Nephron (organoid): Measurements from ENCODE around the gene SSBP2.

Source experiments
- H3K27ac Mint-ChIP-seq, 3 experiments: 2 replicates each; pipeline ENCODE4 v1.8.0; 2020; ENCODE audit warnings: mixed read lengths in 3 of 3, mild to moderate bottlenecking in 2 of 3, moderate library complexity in 1 of 3
- H3K27me3 Mint-ChIP-seq: 2 replicates; pipeline ENCODE4 v1.8.0; 2021; ENCODE audit warnings: low read depth, mild to moderate bottlenecking, moderate library complexity, mixed read lengths
- H3K36me3 Mint-ChIP-seq: 2 replicates; pipeline ENCODE4 v1.8.0; 2020; ENCODE audit warnings: low read depth, mixed read lengths
- H3K4me1 Mint-ChIP-seq: 2 replicates; pipeline ENCODE4 v1.8.0; 2020; ENCODE audit warnings: mixed read lengths
- H3K4me3 Mint-ChIP-seq, 3 experiments: 2 replicates each; pipeline ENCODE4 v1.8.0; 2020; ENCODE audit warnings: mild to moderate bottlenecking in 3 of 3, mixed read lengths in 3 of 3, moderate library complexity in 2 of 3
- H3K9me3 Mint-ChIP-seq: 2 replicates; pipeline ENCODE4 v1.8.0; 2020; ENCODE audit warnings: mixed read lengths
- TF ChIP-seq, protein P1 (sequence below), 3 experiments: fragments of 200-600 bp; sonication (generic); IDR thresholded peaks; one replicate each; pipeline ENCODE4 v1.5.0; 2021; ENCODE audit warnings: antibody characterized with exemption in 3 of 3; ENCODE audit not compliant: unreplicated experiment in 3 of 3

Gene SSBP2

DNA sequence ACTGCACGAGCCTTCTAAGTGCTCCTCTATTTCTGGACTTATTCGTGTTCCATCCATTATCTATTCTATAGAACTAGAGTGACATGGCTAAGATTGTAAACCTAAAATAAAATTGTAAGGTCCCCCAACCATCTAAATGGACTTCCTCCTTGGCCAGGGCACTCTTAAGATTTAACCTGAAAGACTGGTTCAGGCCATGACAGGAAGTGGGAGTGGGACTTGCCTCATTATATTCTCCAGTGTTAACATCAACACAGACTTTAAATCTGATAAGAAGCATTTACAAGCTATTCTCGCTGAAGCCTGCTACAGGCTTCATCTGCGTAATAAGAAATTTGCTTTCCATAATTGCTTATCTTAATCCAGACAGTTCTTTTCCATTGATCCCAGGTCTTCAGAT lies 117.0 kb downstream of the SSBP2 start:
- Mint-ChIP-seq H3K36me3 (peaks cover 24% of the 10 kb centered on the region), H3K9me3 (no peaks in the 10 kb centered on the region), H3K4me3 (no peak overlapping the region), H3K27me3 (no peaks in the 10 kb centered on the region), H3K4me1 (no peaks in the 10 kb centered on the region), H3K27ac (no peak overlapping the region)
- TF ChIP-seq, protein P1, sequence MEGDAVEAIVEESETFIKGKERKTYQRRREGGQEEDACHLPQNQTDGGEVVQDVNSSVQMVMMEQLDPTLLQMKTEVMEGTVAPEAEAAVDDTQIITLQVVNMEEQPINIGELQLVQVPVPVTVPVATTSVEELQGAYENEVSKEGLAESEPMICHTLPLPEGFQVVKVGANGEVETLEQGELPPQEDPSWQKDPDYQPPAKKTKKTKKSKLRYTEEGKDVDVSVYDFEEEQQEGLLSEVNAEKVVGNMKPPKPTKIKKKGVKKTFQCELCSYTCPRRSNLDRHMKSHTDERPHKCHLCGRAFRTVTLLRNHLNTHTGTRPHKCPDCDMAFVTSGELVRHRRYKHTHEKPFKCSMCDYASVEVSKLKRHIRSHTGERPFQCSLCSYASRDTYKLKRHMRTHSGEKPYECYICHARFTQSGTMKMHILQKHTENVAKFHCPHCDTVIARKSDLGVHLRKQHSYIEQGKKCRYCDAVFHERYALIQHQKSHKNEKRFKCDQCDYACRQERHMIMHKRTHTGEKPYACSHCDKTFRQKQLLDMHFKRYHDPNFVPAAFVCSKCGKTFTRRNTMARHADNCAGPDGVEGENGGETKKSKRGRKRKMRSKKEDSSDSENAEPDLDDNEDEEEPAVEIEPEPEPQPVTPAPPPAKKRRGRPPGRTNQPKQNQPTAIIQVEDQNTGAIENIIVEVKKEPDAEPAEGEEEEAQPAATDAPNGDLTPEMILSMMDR (IDR thresholded peaks at IDR 0.05; ENCODE audit: unreplicated experiment in 3 of 3) = no peak

- Mint-ChIP-seq H3K27me3 (no peaks in the 10 kb centered on the region), H3K9me3 (no peaks in the 10 kb centered on the region), H3K4me1 (no peaks in the 10 kb centered on the region), H3K27ac (no peak overlapping the region), H3K4me3 (no peak overlapping the region), H3K36me3 (peaks cover 28% of the 10 kb centered on the region)
- TF ChIP-seq, protein P1 (IDR thresholded peaks at IDR 0.05; ENCODE audit: unreplicated experiment in 3 of 3) = no peak
These were observed 117.4 kb downstream of the SSBP2 start for GRCh38 chr5:81633471-81633870.

GRCh38 chr5:81632679-81633078 lies 118.2 kb downstream of the SSBP2 start:
- Mint-ChIP-seq H3K27me3 (no peaks in the 10 kb centered on the region), H3K4me1 (no peaks in the 10 kb centered on the region), H3K9me3 (no peaks in the 10 kb centered on the region), H3K36me3 (peaks cover 35% of the 10 kb centered on the region), H3K27ac (no peak overlapping the region), H3K4me3 (no peak overlapping the region)
- TF ChIP-seq, protein P1 (IDR thresholded peaks at IDR 0.05; ENCODE audit: unreplicated experiment in 3 of 3) = no peak

- peaks cover 6% of the 10 kb centered on the region for H3K4me1 Mint-ChIP-seq
- H3K27me3 Mint-ChIP-seq = no peaks in the 10 kb centered on the region
- TF ChIP-seq, protein P1 (IDR thresholded peaks at IDR 0.05; ENCODE audit: unreplicated experiment in 3 of 3) = no peak
- H3K4me3 Mint-ChIP-seq = no peak overlapping the region
- H3K27ac Mint-ChIP-seq = no peak overlapping the region
- no peaks in the 10 kb centered on the region for H3K9me3 Mint-ChIP-seq
- H3K36me3 Mint-ChIP-seq = peaks cover 33% of the 10 kb centered on the region
These were observed 119.3 kb downstream of the SSBP2 start for GRCh38 chr5:81631621-81632020.

DNA sequence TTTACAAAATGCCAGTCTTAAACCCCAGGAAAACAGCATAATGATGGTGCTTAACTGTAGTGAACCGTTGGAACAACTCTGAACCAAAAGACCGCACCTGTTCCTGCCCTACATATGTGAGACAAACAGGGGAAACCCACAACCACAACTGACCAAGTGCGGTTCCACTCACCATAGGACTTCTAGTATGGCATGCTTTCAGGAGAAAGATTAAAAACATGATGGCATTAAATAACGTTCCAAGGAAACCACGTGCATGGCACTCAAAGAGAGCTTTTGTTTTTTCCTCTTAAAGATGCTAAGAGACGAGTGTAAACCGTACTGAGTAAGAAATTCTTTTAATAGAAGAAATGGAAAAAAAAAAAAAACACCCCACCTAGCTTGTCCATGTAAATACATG lies 119.8 kb downstream of the SSBP2 start:
- TF ChIP-seq, protein P1 (IDR thresholded peaks at IDR 0.05; ENCODE audit: unreplicated experiment in 3 of 3) = no peak
- H3K4me3 Mint-ChIP-seq = no peak overlapping the region
- no peaks in the 10 kb centered on the region for H3K9me3 Mint-ChIP-seq
- H3K36me3 Mint-ChIP-seq = peaks cover 32% of the 10 kb centered on the region
- H3K4me1 Mint-ChIP-seq = peaks cover 6% of the 10 kb centered on the region
- no peak overlapping the region for H3K27ac Mint-ChIP-seq
- no peaks in the 10 kb centered on the region for H3K27me3 Mint-ChIP-seq

- Mint-ChIP-seq H3K4me1 (peaks cover 6% of the 10 kb centered on the region), H3K27ac (no peak overlapping the region), H3K9me3 (no peaks in the 10 kb centered on the region), H3K27me3 (no peaks in the 10 kb centered on the region), H3K4me3 (no peak overlapping the region), H3K36me3 (peaks cover 29% of the 10 kb centered on the region)
- TF ChIP-seq, protein P1 (IDR thresholded peaks at IDR 0.05; ENCODE audit: unreplicated experiment in 3 of 3) = no peak
These were observed 120.2 kb downstream of the SSBP2 start for GRCh38 chr5:81630684-81631083.
